Fibroblast of lung (primary cell): ENCODE data around the gene PLCL1. TPM values are rescaled to one million over a fixed set of nuclear protein-coding genes. Genes with fewer than 3 reads are reported as not detected.

Source experiments
- DNase-seq, 2 donors: peaks; one replicate each; pipeline versions ENCODE4 v3.0.0 to v3.0.0-alpha.2; 2010; ENCODE audit warnings: low read depth in 2 of 2
- H2AFZ ChIP-seq: 2 replicates; pipeline ENCODE4 v1.5.1; 2012; ENCODE audit warnings: low read length, control low read depth, inconsistent platforms
- H3K27ac ChIP-seq: 2 replicates; pipeline ENCODE4 v1.5.1; 2011; ENCODE audit warnings: low read length, control low read depth; ENCODE audit not compliant: insufficient read depth
- H3K27me3 ChIP-seq: 2 replicates; pipeline ENCODE4 v1.5.1; 2011; ENCODE audit warnings: mild to moderate bottlenecking, low read length; ENCODE audit not compliant: control insufficient read depth, insufficient read depth
- H3K36me3 ChIP-seq: 2 replicates; pipeline ENCODE4 v1.5.1; 2011; ENCODE audit warnings: low read length; ENCODE audit not compliant: control insufficient read depth, insufficient read depth
- H3K4me1 ChIP-seq: 2 replicates; pipeline ENCODE4 v1.5.1; 2011; ENCODE audit warnings: low read length; ENCODE audit not compliant: control insufficient read depth, insufficient read depth; ENCODE audit errors: extremely low read depth
- H3K4me2 ChIP-seq: 2 replicates; pipeline ENCODE4 v1.5.1; 2011; ENCODE audit warnings: low read length, control low read depth; ENCODE audit not compliant: insufficient read depth; ENCODE audit errors: extremely low read depth
- H3K4me3 ChIP-seq, 4 experiments: fragments of 200-600 bp in 1 of 4; sonication (generic) in 1 of 4; replicated peaks in 1 of 4; 2 replicates each; pipeline ENCODE4 v1.5.1; 2011 to 2016; ENCODE audit warnings: low read length in 4 of 4, low read depth in 3 of 4, mild to moderate bottlenecking in 3 of 4, control low read depth in 2 of 4, inconsistent platforms in 1 of 4, mixed read lengths in 1 of 4; ENCODE audit not compliant: insufficient read depth in 1 of 4; ENCODE audit errors: control extremely low read depth in 1 of 4
- H3K79me2 ChIP-seq: 2 replicates; pipeline ENCODE4 v1.5.1; 2012; ENCODE audit warnings: mild to moderate bottlenecking, low read length, inconsistent platforms; ENCODE audit not compliant: control insufficient read depth, insufficient read depth
- H3K9ac ChIP-seq: 2 replicates; pipeline ENCODE4 v1.5.1; 2011; ENCODE audit warnings: mild to moderate bottlenecking, low read length, control low read depth; ENCODE audit not compliant: insufficient read depth
- H3K9me3 ChIP-seq: 2 replicates; pipeline ENCODE4 v1.5.1; 2012; ENCODE audit warnings: low read depth, low read length; ENCODE audit not compliant: control insufficient read depth, insufficient read depth
- H4K20me1 ChIP-seq: 2 replicates; pipeline ENCODE4 v1.5.1; 2011; ENCODE audit warnings: low read length; ENCODE audit not compliant: control insufficient read depth, insufficient read depth; ENCODE audit errors: extremely low read depth
- CTCF ChIP-seq, 2 donors: IDR thresholded peaks in 1 of 2; conservative IDR thresholded peaks in 1 of 2; 1 replicate in 1 of 2; 2 replicates in 1 of 2; pipeline ENCODE4 v1.5.1; 2011 to 2012; ENCODE audit warnings: low read length in 2 of 2, control low read depth in 1 of 2, inconsistent platforms in 1 of 2, low read depth in 1 of 2, mild to moderate bottlenecking in 1 of 2
- EZH2 ChIP-seq: IDR thresholded peaks from 2 replicates; pipeline ENCODE4 v1.5.1; 2012; ENCODE audit warnings: low read length, control low read depth, mild to moderate bottlenecking; ENCODE audit errors: missing control alignments
- polyA plus RNA-seq, 2 donors: library from polyadenylated mRNA; depleted of rRNA in 1 of 2; stranded (reverse) in 1 of 2; unstranded in 1 of 2; fragments of >200 nt; gene quantifications; 2 replicates each; pipeline ENCODE4 v1.2.1, GENCODE V29; 2011 to 2012; ENCODE audit warnings: missing spikeins in 1 of 2
- total RNA-seq: library from RNA; depleted of rRNA; stranded (reverse); fragments of >200 nt; gene quantifications from 2 replicates; pipeline ENCODE4 v1.2.1, GENCODE V29; 2014

Gene PLCL1
- total and polyA plus RNA-seq, 2 donors (not counting 1 experiment from before 2014, with no cell fraction given) = 0.48 to 0.83 TPM

GRCh38 chr2:197885587-197885986, 81.2 kb downstream of the PLCL1 start:
- no peaks in the 10 kb centered on the region for H3K79me2 ChIP-seq
- H3K27me3 ChIP-seq = no peaks in the 10 kb centered on the region
- no peak overlapping the region for H3K4me3 ChIP-seq
- H3K4me2 ChIP-seq = no peak overlapping the region
- H3K4me1 ChIP-seq = no peaks in the 10 kb centered on the region
- no peak overlapping the region for H3K27ac ChIP-seq
- no peak for DNase-seq
- no peaks in the 10 kb centered on the region for H3K9me3 ChIP-seq
- no peaks in the 10 kb centered on the region for H3K36me3 ChIP-seq
- TF ChIP-seq EZH2 (no peak), CTCF (conservative IDR thresholded peaks at IDR 0.05 in 1 of 2, IDR thresholded peaks at IDR 0.05 in 1 of 2; ENCODE audit: low read depth in 1 of 2, low read length in 2 of 2) (no peak)
- no peaks in the 10 kb centered on the region for H4K20me1 ChIP-seq
- H3K9ac ChIP-seq = no peak overlapping the region
- no peak overlapping the region for H2AFZ ChIP-seq

- H3K4me2 ChIP-seq = no peak overlapping the region
- no peak overlapping the region for H2AFZ ChIP-seq
Observed at GRCh38 chr2:197888321-197888720, 83.9 kb downstream of the PLCL1 start.

GRCh38 chr2:197889041-197889440, 84.6 kb downstream of the PLCL1 start:
- H4K20me1 ChIP-seq = no peaks in the 10 kb centered on the region
- H2AFZ ChIP-seq = no peak overlapping the region
- no peaks in the 10 kb centered on the region for H3K27me3 ChIP-seq
- no peak overlapping the region for H3K4me3 ChIP-seq
- H3K9me3 ChIP-seq = no peaks in the 10 kb centered on the region
- H3K27ac ChIP-seq = no peak overlapping the region
- peak; percentile 38 to 55 for DNase-seq
- no peaks in the 10 kb centered on the region for H3K36me3 ChIP-seq
- no peak overlapping the region for H3K4me2 ChIP-seq
- H3K79me2 ChIP-seq = no peaks in the 10 kb centered on the region
- no peak overlapping the region for H3K9ac ChIP-seq
- H3K4me1 ChIP-seq = no peaks in the 10 kb centered on the region
- TF ChIP-seq CTCF (conservative IDR thresholded peaks at IDR 0.05 in 1 of 2, IDR thresholded peaks at IDR 0.05 in 1 of 2; ENCODE audit: low read depth in 1 of 2, low read length in 2 of 2) = no peak
- TF ChIP-seq EZH2 = no peak

More at GRCh38 chr2:197888321-197888720, 83.9 kb downstream of the PLCL1 start:
- H3K9ac ChIP-seq = no peak overlapping the region
- no peaks in the 10 kb centered on the region for H3K9me3 ChIP-seq
- no peaks in the 10 kb centered on the region for H3K36me3 ChIP-seq
- DNase-seq = no peak
- H3K27ac ChIP-seq = no peak overlapping the region
- H3K79me2 ChIP-seq = no peaks in the 10 kb centered on the region
- no peaks in the 10 kb centered on the region for H4K20me1 ChIP-seq
- TF ChIP-seq CTCF (conservative IDR thresholded peaks at IDR 0.05 in 1 of 2, IDR thresholded peaks at IDR 0.05 in 1 of 2; ENCODE audit: low read depth in 1 of 2, low read length in 2 of 2) (no peak), EZH2 (no peak)
- no peak overlapping the region for H3K4me3 ChIP-seq
- H3K27me3 ChIP-seq = no peaks in the 10 kb centered on the region
- H3K4me1 ChIP-seq = no peaks in the 10 kb centered on the region
